HCT116 (cell line): ENCODE data around the gene RBBP8. TPM values are rescaled to one million over a fixed set of nuclear protein-coding genes. Genes with fewer than 3 reads are reported as not detected.

Source experiments
- ATAC-seq: fragments of 200-7000 bp; cut with Tn5 transposase; 2 replicates; pipeline ENCODE4 v1.9.1; 2020; ENCODE audit warnings: mild to moderate bottlenecking, moderate library complexity
- BruUV-seq: library from RNA; stranded (reverse); fragments of 400-500 nt; replicated peaks from 2 replicates; lab custom pipeline; 2021; lab: Mats Ljungman, UMichigan
- CTCF ChIA-PET: fragments of 300-600 bp; sonication (Branson Sonifier 250); formaldehyde crosslinking; loops from one replicate; lab custom pipeline; 2021; ENCODE audit warnings: antibody characterized with exemption; lab: Charles Lee
- POLR2A ChIA-PET: fragments of 300-600, 350-600 bp; sonication (Branson Sonifier 250); formaldehyde crosslinking; loops from one replicate; lab custom pipeline; 2021; ENCODE audit warnings: antibody characterized with exemption; lab: Charles Lee
- RAD21 ChIA-PET, 2 experiments: fragments of 300-600 bp; sonication (Branson Sonifier 250); formaldehyde crosslinking; loops; one replicate each; lab custom pipeline; 2023; ENCODE audit warnings: low total read pairs in 2 of 2; ENCODE audit not compliant: uncharacterized antibody in 2 of 2, unreplicated experiment in 2 of 2, low non-redundant PET in 1 of 2; lab: Charles Lee
- DNase-seq: peaks from one replicate; pipeline ENCODE4 v3.0.0-alpha.2; 2010; ENCODE audit warnings: low read depth, low spot score
- H2AFZ ChIP-seq: fragments of 200-600 bp; shearing (Covaris generic), sonication (generic); 2 replicates; pipeline ENCODE4 v1.6.1; 2017; ENCODE audit warnings: low read depth, mixed run types, mixed read lengths, antibody characterized with exemption, low read length; ENCODE audit not compliant: poor library complexity, severe bottlenecking
- H3K27ac ChIP-seq: 2 replicates; pipeline ENCODE4 v1.5.1; 2012; ENCODE audit warnings: low read depth, low read length
- H3K27me3 ChIP-seq: fragments of 200-600 bp; sonication (generic); 2 replicates; pipeline ENCODE4 v1.6.1; 2016; ENCODE audit warnings: mixed run types, low read length, mixed read lengths; ENCODE audit not compliant: insufficient read depth
- H3K36me3 ChIP-seq, 2 experiments: fragments of 200-500 bp in 1 of 2; fragments of 200-600 bp in 1 of 2; sonication (Bioruptor generic) in 1 of 2; sonication (generic) in 1 of 2; 2 replicates each; pipeline versions ENCODE4 v1.5.1 to v1.6.1; 2014 to 2016; ENCODE audit warnings: low read length in 2 of 2, inconsistent platforms in 1 of 2, mixed read lengths in 1 of 2, mixed run types in 1 of 2; ENCODE audit not compliant: insufficient read depth in 2 of 2, control insufficient read depth in 1 of 2
- H3K4me1 ChIP-seq, 2 experiments: fragments of 200-600 bp in 1 of 2; sonication (generic) in 1 of 2; 2 replicates each; pipeline versions ENCODE4 v1.5.1 to v1.6.1; 2012 to 2017; ENCODE audit warnings: low read length in 2 of 2, inconsistent platforms in 1 of 2, mild to moderate bottlenecking in 1 of 2, mixed read lengths in 1 of 2, mixed run types in 1 of 2, moderate library complexity in 1 of 2; ENCODE audit not compliant: insufficient read depth in 2 of 2, control insufficient read depth in 1 of 2
- H3K4me2 ChIP-seq: fragments of 200-600 bp; sonication (generic); 2 replicates; pipeline ENCODE4 v1.6.1; 2017; ENCODE audit warnings: mixed run types, low read length, mixed read lengths
- H3K4me3 ChIP-seq, 2 experiments: fragments of 200-600 bp in 1 of 2; sonication (generic) in 1 of 2; replicated peaks in 1 of 2; 2 replicates each; pipeline ENCODE4 v1.5.1; 2011 to 2016; ENCODE audit warnings: low read length in 2 of 2, control low read depth in 1 of 2, low read depth in 1 of 2, mild to moderate bottlenecking in 1 of 2, mixed read lengths in 1 of 2, mixed run types in 1 of 2
- H3K79me2 ChIP-seq: fragments of 200-600 bp; sonication (generic); 2 replicates; pipeline ENCODE4 v1.6.1; 2017; ENCODE audit warnings: mild to moderate bottlenecking, mixed run types, low read length, moderate library complexity, mixed read lengths; ENCODE audit not compliant: insufficient read depth
- H3K9ac ChIP-seq: fragments of 200-600 bp; sonication (generic); 2 replicates; pipeline ENCODE4 v1.6.1; 2016; ENCODE audit warnings: low read length, mixed read lengths
- H3K9me2 ChIP-seq: fragments of 200-600 bp; sonication (generic), shearing (Covaris generic); 2 replicates; pipeline ENCODE4 v1.6.1; 2017; ENCODE audit warnings: mixed run types, mild to moderate bottlenecking, moderate library complexity; ENCODE audit not compliant: insufficient read depth
- H3K9me3 ChIP-seq, 2 experiments: fragments of 200-500 bp in 1 of 2; fragments of 200-600 bp in 1 of 2; sonication (Bioruptor generic) in 1 of 2; sonication (generic) in 1 of 2; 2 replicates each; pipeline ENCODE4 v1.6.1; 2014 to 2017; ENCODE audit warnings: low read length in 2 of 2, mixed read lengths in 2 of 2, inconsistent platforms in 1 of 2, low read depth in 1 of 2, mild to moderate bottlenecking in 1 of 2, mixed run types in 1 of 2, moderate library complexity in 1 of 2; ENCODE audit not compliant: control insufficient read depth in 1 of 2, insufficient read depth in 1 of 2
- H4K20me1 ChIP-seq: fragments of 200-600 bp; sonication (generic), shearing (Covaris generic); 2 replicates; pipeline ENCODE4 v1.6.1; 2017; ENCODE audit warnings: mixed run types, mild to moderate bottlenecking, moderate library complexity; ENCODE audit not compliant: insufficient read depth
- CBX3 ChIP-seq: IDR thresholded peaks from 2 replicates; pipeline ENCODE4 v1.6.1; 2012; ENCODE audit warnings: low read depth
- CTCF ChIP-seq, 3 experiments: fragments of 200-600 bp in 1 of 3; sonication (generic) in 1 of 3; IDR thresholded peaks in 2 of 3; conservative IDR thresholded peaks in 1 of 3; 2 replicates each; pipeline ENCODE4 v1.5.1; 2012 to 2017; ENCODE audit warnings: low read depth in 2 of 3, low read length in 2 of 3, antibody characterized with exemption in 1 of 3, borderline replicate concordance in 1 of 3, control low read depth in 1 of 3, mild to moderate bottlenecking in 1 of 3, mixed read lengths in 1 of 3, mixed run types in 1 of 3, moderate library complexity in 1 of 3; ENCODE audit not compliant: insufficient read depth in 1 of 3
- EGR1 ChIP-seq: IDR thresholded peaks from 2 replicates; pipeline ENCODE4 v1.6.1; 2012; ENCODE audit warnings: low read depth
- ELF1 ChIP-seq: IDR thresholded peaks from 2 replicates; pipeline ENCODE4 v1.6.1; 2012; ENCODE audit warnings: low read depth, borderline replicate concordance
- EZH2phosphoT487 ChIP-seq: fragments of 200-600 bp; IDR thresholded peaks from 2 replicates; pipeline ENCODE4 v1.6.1; 2018; ENCODE audit warnings: antibody characterized with exemption, borderline replicate concordance
- FOSL1 ChIP-seq: IDR thresholded peaks from 2 replicates; pipeline ENCODE4 v1.6.1; 2012; ENCODE audit warnings: low read depth
- JUND ChIP-seq: IDR thresholded peaks from 2 replicates; pipeline ENCODE4 v1.6.1; 2012
- POLR2A ChIP-seq: IDR thresholded peaks from 2 replicates; pipeline ENCODE4 v1.7.0; 2011; ENCODE audit warnings: borderline replicate concordance; ENCODE audit not compliant: insufficient read depth, insufficient read length; ENCODE audit errors: extremely low read depth
- RAD21 ChIP-seq: IDR thresholded peaks from 2 replicates; pipeline ENCODE4 v1.6.1; 2012; ENCODE audit warnings: low read depth, mild to moderate bottlenecking
- REST ChIP-seq: IDR thresholded peaks from 2 replicates; pipeline ENCODE4 v1.6.1; 2012; ENCODE audit warnings: low read depth
- SIN3A ChIP-seq: IDR thresholded peaks from 2 replicates; pipeline ENCODE4 v1.6.1; 2012; ENCODE audit warnings: low read depth
- SP1 ChIP-seq: IDR thresholded peaks from 2 replicates; pipeline ENCODE4 v1.6.1; 2012; ENCODE audit warnings: low read depth
- ZFX ChIP-seq: fragments of 450-650 bp; IDR thresholded peaks from 2 replicates; pipeline ENCODE4 v1.6.1; 2017
- intact Hi-C: fragments of 100-400 bp; cut with micrococcal nuclease; formaldehyde crosslinking; loops from 2 replicates; pipeline ENCODE4 v1.10.0; 2022
- total RNA-seq: library from RNA; stranded (reverse); gene quantifications from one replicate; pipeline ENCODE4 v1.2.1, GENCODE V29; 2021; ENCODE audit not compliant: unreplicated experiment

The RBBP8 gene
- total RNA-seq, 1 experiment from 2014 or later, result 66.6 TPM

GRCh38 chr18:22926454-22926853 lies 6.7 kb upstream of the RBBP8 start (continued):
- no peak for TF ChIP-seq ELF1
- no peak for TF ChIP-seq JUND
- TF ChIP-seq EZH2phosphoT487, result no peak

- POLR2A ChIA-PET, result interaction anchor here (0.5 kb wide), 1 partner anchor 113 kb away, joined by 3 read pairs; no protein-coding TSS in a partner anchor
- intact Hi-C loops, result loop anchor here (10.0 kb wide), 1 partner anchor 54 kb away; no protein-coding TSS in a partner anchor
- RAD21 ChIA-PET, result no interaction called here
- H3K9ac ChIP-seq, result no peak overlapping the region
- CTCF ChIA-PET, result interaction anchor here (1.5 kb wide), 1 partner anchor 55 kb away, joined by 6 read pairs; no protein-coding TSS in a partner anchor
- no peak overlapping the region for H2AFZ ChIP-seq
- ATAC-seq (no peak), DNase-seq (no peak)
- no peaks in the 10 kb centered on the region for H3K27me3 ChIP-seq
- H4K20me1 ChIP-seq, result no peaks in the 10 kb centered on the region
- no TSS peak for BruUV-seq
- no peaks in the 10 kb centered on the region for H3K36me3 ChIP-seq
- H3K9me2 ChIP-seq, result no peaks in the 10 kb centered on the region
- H3K9me3 ChIP-seq, result no peaks in the 10 kb centered on the region
- no peak overlapping the region for H3K27ac ChIP-seq
- no peak overlapping the region for H3K4me2 ChIP-seq
- no peaks in the 10 kb centered on the region for H3K79me2 ChIP-seq
- TF ChIP-seq CBX3 (no peak), CTCF (IDR thresholded peaks at IDR 0.05 in 2 of 3, conservative IDR thresholded peaks at IDR 0.05 in 1 of 3; ENCODE audit: borderline replicate concordance in 1 of 3, insufficient read depth in 1 of 3, low read depth in 2 of 3, low read length in 2 of 3) (no peak), EZH2phosphoT487 (no peak), POLR2A (no peak), JUND (no peak), RAD21 (no peak), FOSL1 (no peak), REST (no peak), ZFX (no peak), SP1 (no peak), SIN3A (no peak), EGR1 (no peak)
- no peak overlapping the region for H3K4me3 ChIP-seq
- peaks cover 0 to 10% of the 10 kb centered on the region in 2 experiments; a peak in 3 of 4 replicates for H3K4me1 ChIP-seq
Observed at GRCh38 chr18:22928339-22928738, 4.8 kb upstream of the RBBP8 start.
